Thyroid gland (tissue), 4 donors: ENCODE results near the gene ARHGAP28.
A peak's percentile ranks its signal among the peaks of the same experiment; 100 is the strongest.

Source experiments
- CTCF ChIP-seq, 6 experiments: fragments of 200-600 bp in 3 of 6; fragments of 450-650 bp in 3 of 6; sonication (generic) in 3 of 6; IDR thresholded peaks; one replicate each; pipeline ENCODE4 v1.5.1; 2016 to 2019; ENCODE audit warnings: antibody characterized with exemption in 6 of 6, mild to moderate bottlenecking in 2 of 6, inconsistent platforms in 1 of 6, moderate library complexity in 1 of 6
- POLR2A ChIP-seq, 2 donors: fragments of 450-650 bp; IDR thresholded peaks; one replicate each; pipeline ENCODE4 v1.6.1; 2017; ENCODE audit warnings: antibody characterized with exemption in 2 of 2, mild to moderate bottlenecking in 2 of 2, moderate library complexity in 1 of 2

- TF ChIP-seq CTCF (IDR thresholded peaks at IDR 0.05): peak; percentile 38 to 86 (median 70)
- no peak for TF ChIP-seq POLR2A (IDR thresholded peaks at IDR 0.05)
Observed at GRCh38 chr18:6885992-6886796, 156.7 kb downstream of the ARHGAP28 start.
